Rectal smooth muscle tissue (tissue), 1 donor: ENCODE results near the gene CS.
"Not testable (repeated sequence)": the region's sequence is repeated elsewhere in the genome, so short reads cannot be mapped to it uniquely, and the experiment has no call there.

Experiments used
- H3K27ac ChIP-seq: one replicate; pipeline ENCODE4 v1.7.0; 2013; ENCODE audit warnings: low read depth, low read length, inconsistent platforms
- H3K27me3 ChIP-seq: one replicate; pipeline ENCODE4 v1.7.0; 2013; ENCODE audit warnings: low read length; ENCODE audit not compliant: control insufficient read depth, insufficient read depth
- H3K36me3 ChIP-seq: one replicate; pipeline ENCODE4 v1.7.0; 2013; ENCODE audit warnings: low read length; ENCODE audit not compliant: control insufficient read depth, insufficient read depth
- H3K4me1 ChIP-seq: one replicate; pipeline ENCODE4 v1.7.0; 2013; ENCODE audit warnings: low read length; ENCODE audit not compliant: control insufficient read depth, insufficient read depth
- H3K4me3 ChIP-seq: one replicate; pipeline ENCODE4 v1.7.0; 2013; ENCODE audit warnings: low read length
- H3K9ac ChIP-seq: one replicate; pipeline ENCODE4 v1.7.0; 2013; ENCODE audit warnings: low read length

The CS gene

DNA sequence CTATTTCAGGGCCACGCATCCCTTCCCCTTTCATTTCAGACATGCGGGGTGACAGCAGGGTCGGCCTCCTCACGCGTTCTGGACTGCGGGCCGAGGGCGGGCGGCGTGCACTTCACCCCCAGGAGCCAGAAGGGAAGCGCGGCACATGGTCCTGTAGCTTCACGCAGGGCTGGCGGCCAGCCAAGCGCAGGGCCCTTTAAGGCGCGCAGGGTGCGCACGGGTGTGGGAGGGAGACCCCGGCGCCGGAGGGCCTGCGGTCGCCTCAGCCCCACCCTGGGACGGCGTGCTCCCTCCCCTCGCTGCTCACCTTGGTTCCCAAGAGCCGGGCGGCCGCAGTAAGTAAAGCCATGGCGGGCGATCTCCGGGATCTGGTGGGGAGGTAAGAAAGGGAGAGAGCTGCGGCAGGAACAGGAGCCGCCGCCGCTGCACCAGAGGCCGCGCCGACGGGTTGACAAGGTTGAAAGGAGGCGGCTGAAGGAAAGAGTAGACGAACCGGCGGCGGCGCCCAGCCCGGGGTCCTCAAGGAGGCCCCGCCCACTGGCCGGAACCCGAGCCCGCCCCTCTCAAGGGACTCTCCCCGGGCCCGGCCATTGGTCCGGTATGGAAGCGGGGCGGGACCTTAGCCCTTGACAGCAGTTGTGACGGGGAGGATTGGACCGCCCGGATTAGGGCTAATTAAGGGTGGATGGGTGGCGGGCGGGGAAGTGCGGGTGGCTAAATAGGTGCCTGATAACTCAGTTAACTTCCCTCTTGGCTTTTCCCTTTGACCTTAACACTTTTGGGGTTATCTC is at the start of gene CS:
CS (minus strand) TSS at position 478 of the 791 bp plus-strand sequence; CDS start at position 349, 129 bp downstream.
- Histone ChIP-seq H3K27ac (peak within 1 kb of the TSS; percentile 95), H3K36me3 (no peaks in the 10 kb centered on the region), H3K4me1 (peaks cover 22% of the 10 kb centered on the region), H3K27me3 (no peaks in the 10 kb centered on the region), H3K4me3 (peak within 1 kb of the TSS; percentile 90), H3K9ac (peak within 1 kb of the TSS; percentile 66)

DNA sequence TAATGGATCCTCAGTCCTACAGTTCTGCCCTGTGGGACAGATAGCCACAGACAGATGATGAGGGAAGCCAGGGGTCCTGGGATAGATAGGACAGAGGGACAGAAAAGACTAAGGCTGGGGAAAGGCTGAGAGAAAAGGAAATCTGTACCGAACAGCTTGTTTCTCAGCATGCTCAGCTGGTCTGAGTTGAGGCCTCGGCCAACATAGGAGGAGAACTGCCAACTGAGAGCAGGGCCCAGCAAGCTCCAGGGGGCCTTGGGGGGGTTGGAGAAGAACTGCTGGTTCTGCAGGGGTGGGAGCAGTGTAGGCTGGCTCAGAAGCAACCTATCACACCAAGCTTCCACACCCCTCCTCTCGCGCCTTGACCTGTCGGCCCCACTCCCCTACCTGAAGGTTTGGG is 48.6 kb upstream of the CS start:
- no peak overlapping the region for H3K27ac ChIP-seq
- no peak overlapping the region for H3K4me3 ChIP-seq
- peaks cover 44% of the 10 kb centered on the region for H3K36me3 ChIP-seq
- no peak overlapping the region for H3K9ac ChIP-seq
- H3K27me3 ChIP-seq = no peaks in the 10 kb centered on the region
- no peaks in the 10 kb centered on the region for H3K4me1 ChIP-seq

DNA sequence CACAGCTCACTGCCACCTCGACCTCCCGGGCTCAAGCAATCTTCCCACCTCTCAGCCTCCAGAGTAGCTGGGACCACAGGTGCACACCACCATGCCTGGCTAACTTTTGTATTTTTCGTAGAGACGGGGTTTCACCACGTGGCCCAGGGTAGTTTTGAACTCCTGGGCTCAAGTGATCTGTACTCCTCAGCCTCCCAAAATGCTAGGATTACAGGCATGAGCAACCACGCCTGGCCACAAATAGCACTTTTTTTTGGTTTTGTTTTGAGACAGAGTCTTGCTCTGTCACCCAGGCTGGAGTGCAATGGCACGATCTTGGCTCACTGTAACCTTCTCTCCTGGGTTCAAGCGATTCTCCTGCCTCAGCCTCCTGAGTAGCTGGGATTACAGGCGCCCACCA is 47.1 kb upstream of the CS start:
- H3K36me3 ChIP-seq = peaks cover 56% of the 10 kb centered on the region
- H3K27ac ChIP-seq, H3K9ac ChIP-seq: not testable (repeated sequence)

DNA sequence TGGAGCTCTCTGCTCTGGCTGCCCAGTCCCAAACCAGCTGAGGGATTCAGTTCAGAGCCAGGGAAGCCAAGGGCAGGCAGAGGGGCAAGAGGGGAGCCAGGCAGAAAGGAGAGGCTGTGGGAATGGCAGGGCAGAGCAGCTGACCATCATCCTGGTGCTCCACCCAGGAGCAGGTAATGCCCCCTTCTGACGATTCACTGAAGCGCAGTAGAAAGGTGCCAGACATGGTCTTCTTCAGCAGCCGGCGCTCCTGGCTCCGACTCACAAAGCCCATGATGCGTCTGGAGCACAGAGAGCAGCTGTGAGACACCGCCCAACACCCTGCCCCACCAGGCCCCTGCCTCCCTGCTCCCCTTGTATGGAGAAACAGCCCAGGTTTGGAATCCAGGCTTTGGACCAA is 46.5 kb upstream of the CS start:
- no peak overlapping the region for H3K9ac ChIP-seq
- H3K36me3 ChIP-seq = peaks cover 56% of the 10 kb centered on the region
- H3K4me3 ChIP-seq = no peak overlapping the region
- no peaks in the 10 kb centered on the region for H3K27me3 ChIP-seq
- H3K27ac ChIP-seq = no peak overlapping the region
- H3K4me1 ChIP-seq = no peaks in the 10 kb centered on the region

More for the DNA sequence above, 47.1 kb upstream of the CS start:
- H3K4me1 ChIP-seq, H3K27me3 ChIP-seq, H3K4me3 ChIP-seq: not testable (repeated sequence)

GRCh38 chr12:56342290-56342689 is 42.2 kb upstream of the CS start:
- peaks cover 27% of the 10 kb centered on the region for H3K36me3 ChIP-seq
- H3K4me3 ChIP-seq, H3K9ac ChIP-seq, H3K4me1 ChIP-seq, H3K27me3 ChIP-seq, H3K27ac ChIP-seq: not testable (repeated sequence)

DNA sequence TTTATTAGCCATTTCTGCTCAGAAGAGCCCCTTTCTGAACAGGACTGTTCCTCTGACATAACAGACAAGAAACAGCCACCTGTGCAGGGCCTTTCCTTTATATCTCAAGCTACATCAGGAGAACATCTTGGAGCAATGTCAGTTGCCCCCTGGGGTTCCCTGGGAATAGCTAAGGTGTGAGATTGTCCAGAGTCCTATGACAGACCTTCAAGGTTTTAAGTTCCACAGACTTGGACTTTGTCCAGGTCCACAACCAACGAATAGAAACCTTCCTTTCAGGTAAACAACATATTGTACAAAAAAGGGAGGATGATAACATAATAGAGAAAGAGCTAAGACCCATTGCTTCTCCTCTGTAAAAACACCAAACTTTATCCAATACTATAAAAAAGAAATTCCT is 41.5 kb upstream of the CS start:
- H3K27me3 ChIP-seq = no peaks in the 10 kb centered on the region
- H3K9ac ChIP-seq = no peak overlapping the region
- H3K27ac ChIP-seq = no peak overlapping the region
- peaks cover 24% of the 10 kb centered on the region for H3K36me3 ChIP-seq
- H3K4me1 ChIP-seq = no peaks in the 10 kb centered on the region
- H3K4me3 ChIP-seq = no peak overlapping the region

GRCh38 chr12:56339158-56339422 is 39.0 kb upstream of the CS start:
- H3K9ac ChIP-seq = no peak overlapping the region
- H3K4me3 ChIP-seq = no peak overlapping the region
- H3K27ac ChIP-seq = no peak overlapping the region
- H3K36me3 ChIP-seq = peaks cover 15% of the 10 kb centered on the region
- H3K4me1 ChIP-seq = no peaks in the 10 kb centered on the region
- H3K27me3 ChIP-seq = no peaks in the 10 kb centered on the region

GRCh38 chr12:56338308-56339157 is 38.4 kb upstream of the CS start, which contains the start of gene IL23A:
Gene IL23A, plus strand, starts transcription at chr12:56338884. Its CDS starts 161 bp downstream, at chr12:56339045.
- H3K36me3 ChIP-seq = peaks cover 10% of the 10 kb centered on the region
- no peak within 1 kb of the TSS for H3K9ac ChIP-seq
- H3K27me3 ChIP-seq = no peaks in the 10 kb centered on the region
- no peaks in the 10 kb centered on the region for H3K4me1 ChIP-seq
- H3K4me3 ChIP-seq = no peak within 1 kb of the TSS
- H3K27ac ChIP-seq = no peak within 1 kb of the TSS

DNA sequence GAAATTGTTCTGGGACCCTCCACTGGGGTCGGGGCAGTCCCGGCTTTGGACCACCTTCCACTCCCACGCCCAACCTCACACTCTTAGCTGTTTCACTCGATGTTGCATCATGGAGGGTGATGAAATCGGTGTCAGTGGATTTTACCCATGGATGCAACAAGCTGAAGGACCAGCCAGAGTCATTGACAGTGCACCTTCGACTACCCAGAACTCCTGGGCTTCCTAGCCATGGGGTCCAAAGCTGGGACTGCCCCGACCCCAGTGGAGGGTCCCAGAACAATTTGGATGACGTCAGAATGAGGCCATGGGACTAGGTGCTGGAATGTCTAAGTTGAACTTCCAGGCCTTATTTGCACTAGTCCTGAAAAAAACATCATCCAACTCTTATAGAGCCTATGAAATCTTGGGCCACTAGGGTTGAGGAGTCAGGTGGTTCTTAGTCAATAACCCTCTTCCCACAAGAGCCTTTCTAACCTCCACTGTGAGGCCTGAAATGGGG is 37.7 kb upstream of the CS start:
- Histone ChIP-seq H3K27ac (no peak overlapping the region), H3K9ac (no peak overlapping the region)

DNA sequence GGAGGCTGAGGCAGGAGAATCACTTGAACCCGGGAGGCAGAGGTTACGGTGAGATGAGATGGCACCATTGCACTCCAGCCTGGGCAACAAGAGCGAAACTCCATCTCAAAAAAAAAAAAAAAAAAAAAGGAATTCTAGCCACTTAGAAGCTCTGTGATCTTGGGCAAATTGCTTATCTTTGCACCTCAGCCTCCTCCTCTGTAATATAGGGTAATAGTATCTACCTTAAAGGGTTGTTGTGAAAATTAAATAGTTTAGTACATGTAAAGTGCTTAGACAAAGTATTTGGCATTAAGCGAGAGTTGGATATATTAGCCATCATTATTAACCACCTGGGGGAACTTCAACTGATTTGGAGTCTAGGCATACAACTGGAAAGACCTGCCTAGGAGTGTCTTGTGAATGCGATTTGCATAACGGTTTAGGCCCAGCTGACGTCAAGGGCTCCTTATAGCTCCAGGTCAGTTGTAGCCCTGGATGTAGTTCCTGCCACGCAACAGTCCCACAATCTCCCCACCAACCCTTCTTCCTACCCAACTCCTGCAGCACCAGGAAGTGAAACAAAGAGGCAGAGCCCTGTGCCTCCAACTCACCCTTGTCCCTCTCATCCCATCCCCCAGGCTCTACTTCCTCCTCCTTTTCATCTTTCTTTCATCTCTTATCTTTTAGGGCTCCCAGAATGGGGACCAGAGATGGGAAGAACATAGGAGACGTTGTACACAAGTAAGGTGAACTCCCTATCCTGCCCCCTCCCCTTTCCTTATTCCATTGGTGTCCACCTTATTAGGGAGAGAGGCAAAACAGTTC is 36.4 kb upstream of the CS start:
- Histone ChIP-seq H3K9ac (no peak overlapping the region), H3K4me3 (no peak overlapping the region), H3K4me1 (peaks cover 4% of the 10 kb centered on the region), H3K27ac (no peak overlapping the region), H3K27me3 (no peaks in the 10 kb centered on the region), H3K36me3 (no peaks in the 10 kb centered on the region)

More for the DNA sequence above, 37.7 kb upstream of the CS start:
- Histone ChIP-seq H3K4me3 (no peak overlapping the region), H3K36me3 (peaks cover 4% of the 10 kb centered on the region), H3K4me1 (peaks cover 4% of the 10 kb centered on the region), H3K27me3 (no peaks in the 10 kb centered on the region)

DNA sequence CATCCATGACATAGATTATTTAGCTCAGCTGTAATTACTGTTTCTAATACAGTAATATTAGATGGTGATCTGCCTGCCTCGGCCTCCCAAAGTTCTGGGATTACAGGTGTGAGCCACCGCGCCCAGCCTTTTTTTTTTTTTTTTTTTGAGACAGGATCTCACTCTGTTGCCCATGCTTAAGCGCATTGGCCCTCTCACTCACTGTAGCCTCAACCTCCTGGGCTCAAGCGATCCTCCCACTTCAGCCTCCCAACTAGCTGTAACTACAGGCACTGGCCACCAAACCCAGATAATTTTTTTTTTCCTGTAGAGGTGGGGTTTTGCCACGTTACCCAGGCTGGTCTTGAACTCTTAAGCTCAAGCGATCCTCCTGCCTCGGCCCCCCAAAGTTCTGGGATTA is 35.4 kb upstream of the CS start:
- H3K4me3 ChIP-seq, H3K9ac ChIP-seq, H3K4me1 ChIP-seq, H3K27me3 ChIP-seq, H3K36me3 ChIP-seq, H3K27ac ChIP-seq: not testable (repeated sequence)

GRCh38 chr12:56334490-56334793 is 34.3 kb upstream of the CS start:
- peaks cover 4% of the 10 kb centered on the region for H3K4me1 ChIP-seq
- H3K36me3 ChIP-seq = no peaks in the 10 kb centered on the region
- peak overlapping the region; percentile 35 for H3K9ac ChIP-seq
- peak overlapping the region; percentile 75 for H3K4me3 ChIP-seq
- H3K27ac ChIP-seq = peak overlapping the region; percentile 86
- H3K27me3 ChIP-seq = no peaks in the 10 kb centered on the region
